HG03175 (cell line): Measurements from ENCODE around the gene LZTS2.

Experiments used
- ATAC-seq: cut with Tn5 transposase; IDR thresholded peaks from one replicate; pipeline ENCODE4 v1.9.1; 2021; ENCODE audit warnings: mild to moderate bottlenecking, moderate library complexity; ENCODE audit not compliant: unreplicated experiment

The LZTS2 gene

GRCh38 chr10:100978121-100978900 lies 21.3 kb upstream of the LZTS2 start:
- no peak for ATAC-seq

GRCh38 chr10:100978901-100979195 lies 20.8 kb upstream of the LZTS2 start:
- ATAC-seq: no peak

- no peak for ATAC-seq
Measured at GRCh38 chr10:100979791-100980272, 19.8 kb upstream of the LZTS2 start.

- no peak for ATAC-seq
Measured at GRCh38 chr10:100980311-100980710, 19.3 kb upstream of the LZTS2 start.

- no peak for ATAC-seq
Measured at GRCh38 chr10:100980711-100981110, 18.9 kb upstream of the LZTS2 start.

GRCh38 chr10:100981178-100981772 lies 18.3 kb upstream of the LZTS2 start:
- ATAC-seq: no peak

- ATAC-seq: no peak
Measured at GRCh38 chr10:100982916-100983830, 16.4 kb upstream of the LZTS2 start.

- no peak for ATAC-seq
Measured at GRCh38 chr10:100983868-100984671, 15.5 kb upstream of the LZTS2 start.

GRCh38 chr10:100984672-100985177 lies 14.9 kb upstream of the LZTS2 start:
- no peak for ATAC-seq

- no peak for ATAC-seq
Measured at GRCh38 chr10:100985336-100985735, 14.3 kb upstream of the LZTS2 start.

GRCh38 chr10:100986623-100986951 lies 13.0 kb upstream of the LZTS2 start:
- ATAC-seq: no peak

- peak; percentile 82 for ATAC-seq
Measured at GRCh38 chr10:100986952-100987684, 12.5 kb upstream of the LZTS2 start, which contains the start of the genes MRPL43 and TWNK. Gene MRPL43, minus strand, starts transcription at chr10:100987497. Its CDS starts 54 bp downstream, at chr10:100987443. Gene TWNK, plus strand, starts transcription at chr10:100987543. Its CDS starts 668 bp downstream, at chr10:100988211.

- ATAC-seq: peak; percentile 5
Measured at GRCh38 chr10:100987685-100988049, 11.9 kb upstream of the LZTS2 start.

GRCh38 chr10:100988166-100988565 lies 11.4 kb upstream of the LZTS2 start:
- ATAC-seq: no peak

- ATAC-seq: no peak
Measured at GRCh38 chr10:100989088-100989487, 10.5 kb upstream of the LZTS2 start.

GRCh38 chr10:100993986-100994708 lies 5.5 kb upstream of the LZTS2 start:
- no peak for ATAC-seq

- ATAC-seq: no peak
Measured at GRCh38 chr10:100995181-100995580, 4.4 kb upstream of the LZTS2 start.

GRCh38 chr10:100996678-100997359 lies 2.8 kb upstream of the LZTS2 start:
- no peak for ATAC-seq
